GM12872 (cell line): Measurements from ENCODE around the gene SGK2.

Experiments used
- TF ChIP-seq, protein P1 (sequence below): IDR thresholded peaks from 3 replicates; pipeline ENCODE4 v1.5.1; 2011; ENCODE audit warnings: low read depth, mild to moderate bottlenecking, low read length, moderate library complexity; ENCODE audit not compliant: insufficient read depth

Gene SGK2

DNA sequence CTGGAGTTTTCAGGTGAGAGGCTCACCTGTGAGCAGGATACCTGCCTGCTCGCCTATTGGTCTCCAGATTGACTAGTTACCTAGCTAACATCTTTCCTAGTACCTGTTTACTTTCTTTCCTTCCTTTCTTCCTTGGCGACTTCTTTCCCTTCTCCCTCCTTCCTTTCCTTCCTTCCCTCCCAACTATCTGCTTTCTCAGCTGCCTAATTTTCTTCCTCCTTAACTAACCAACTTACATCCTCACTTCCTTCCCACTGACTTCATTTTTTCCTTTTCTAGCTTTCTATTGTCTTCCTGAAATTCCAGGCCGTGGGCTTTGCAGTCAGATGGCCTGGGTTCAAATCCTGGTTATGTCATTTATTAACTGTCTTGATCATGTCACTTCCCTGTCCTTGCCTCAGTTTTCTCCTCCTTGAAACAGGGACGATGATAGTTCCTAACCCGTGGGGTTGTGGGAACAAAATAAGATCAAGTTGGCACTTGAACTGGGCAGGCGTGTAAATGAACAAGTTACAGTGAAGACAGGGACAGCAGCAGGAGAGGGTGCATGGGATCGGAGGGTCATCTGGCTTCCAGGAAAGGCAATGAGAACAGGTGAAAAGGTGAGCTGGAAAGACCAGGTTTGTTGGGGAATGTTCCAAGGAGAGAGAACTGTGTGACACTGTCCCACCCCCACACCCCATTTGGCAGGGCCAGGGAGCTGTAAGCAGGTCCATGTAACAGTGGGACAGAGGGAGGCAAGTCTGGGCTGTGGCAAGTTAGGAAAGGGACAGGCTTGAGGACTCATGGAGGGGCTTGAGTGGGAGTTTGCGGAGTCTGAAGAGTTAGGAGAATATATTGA is 540 bp downstream of the SGK2 start:
- TF ChIP-seq, protein P1, sequence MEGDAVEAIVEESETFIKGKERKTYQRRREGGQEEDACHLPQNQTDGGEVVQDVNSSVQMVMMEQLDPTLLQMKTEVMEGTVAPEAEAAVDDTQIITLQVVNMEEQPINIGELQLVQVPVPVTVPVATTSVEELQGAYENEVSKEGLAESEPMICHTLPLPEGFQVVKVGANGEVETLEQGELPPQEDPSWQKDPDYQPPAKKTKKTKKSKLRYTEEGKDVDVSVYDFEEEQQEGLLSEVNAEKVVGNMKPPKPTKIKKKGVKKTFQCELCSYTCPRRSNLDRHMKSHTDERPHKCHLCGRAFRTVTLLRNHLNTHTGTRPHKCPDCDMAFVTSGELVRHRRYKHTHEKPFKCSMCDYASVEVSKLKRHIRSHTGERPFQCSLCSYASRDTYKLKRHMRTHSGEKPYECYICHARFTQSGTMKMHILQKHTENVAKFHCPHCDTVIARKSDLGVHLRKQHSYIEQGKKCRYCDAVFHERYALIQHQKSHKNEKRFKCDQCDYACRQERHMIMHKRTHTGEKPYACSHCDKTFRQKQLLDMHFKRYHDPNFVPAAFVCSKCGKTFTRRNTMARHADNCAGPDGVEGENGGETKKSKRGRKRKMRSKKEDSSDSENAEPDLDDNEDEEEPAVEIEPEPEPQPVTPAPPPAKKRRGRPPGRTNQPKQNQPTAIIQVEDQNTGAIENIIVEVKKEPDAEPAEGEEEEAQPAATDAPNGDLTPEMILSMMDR = no peak

DNA sequence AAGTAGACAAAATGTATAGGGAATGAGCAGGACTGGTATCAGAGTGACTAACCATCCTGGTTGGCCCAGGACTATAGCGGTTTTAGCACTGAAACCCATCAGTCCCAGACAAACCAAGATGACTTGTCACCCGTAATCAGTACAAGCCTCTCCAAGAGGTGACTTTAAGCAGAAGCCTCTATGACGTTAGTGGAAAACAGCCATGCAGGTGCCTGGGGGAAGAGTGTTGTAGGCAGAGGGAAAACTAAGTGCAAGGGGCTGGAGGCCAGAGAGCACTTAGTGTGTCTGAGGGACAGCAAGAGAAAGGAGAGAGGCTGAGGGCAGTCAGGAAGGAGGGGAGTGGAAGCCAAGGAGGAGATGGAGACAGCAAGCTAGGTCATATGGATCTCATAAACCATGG is 2.1 kb downstream of the SGK2 start:
- TF ChIP-seq, protein P1 = no peak

DNA sequence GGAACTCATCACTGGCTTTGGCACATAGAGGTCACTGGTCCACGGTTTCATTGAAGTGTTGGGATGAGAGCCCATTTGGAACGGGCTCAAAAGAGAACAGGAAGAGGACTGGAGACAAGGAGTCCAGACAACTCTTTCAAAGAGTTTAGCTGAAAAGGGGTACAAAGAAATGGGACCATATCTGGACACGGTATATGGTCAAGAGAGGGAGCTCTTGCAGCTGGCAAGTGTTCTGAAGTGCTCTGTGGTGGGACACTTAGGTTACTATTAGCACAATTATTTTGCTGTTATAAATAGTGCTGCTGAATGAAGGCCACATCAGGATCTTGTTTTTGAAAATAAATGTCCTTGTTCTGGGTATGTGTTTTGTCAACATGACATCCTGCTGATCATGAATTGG is 4.6 kb downstream of the SGK2 start:
- TF ChIP-seq, protein P1 = peak; percentile 40; the same call in 2 of the 3 replicates

DNA sequence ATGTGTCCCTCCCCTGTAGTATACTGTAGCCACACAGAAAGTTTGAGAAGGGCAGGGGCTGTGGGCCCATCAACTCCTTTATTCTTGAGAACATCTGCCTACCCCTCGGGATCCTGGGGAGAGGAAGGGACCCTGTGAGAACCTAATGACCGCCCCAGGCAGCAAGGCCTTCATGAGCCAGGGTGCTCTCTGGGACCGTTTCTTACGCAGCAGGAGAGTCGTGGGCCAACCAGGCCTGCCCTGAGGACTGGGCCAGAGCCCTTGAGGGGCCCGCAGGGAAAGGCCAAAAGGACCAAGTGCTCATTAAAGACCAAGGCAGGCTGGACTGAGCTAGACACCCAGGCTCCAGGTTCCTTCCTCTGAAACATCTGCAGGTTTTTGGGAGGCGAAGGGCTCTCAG is 5.2 kb downstream of the SGK2 start:
- TF ChIP-seq, protein P1 = no peak

DNA sequence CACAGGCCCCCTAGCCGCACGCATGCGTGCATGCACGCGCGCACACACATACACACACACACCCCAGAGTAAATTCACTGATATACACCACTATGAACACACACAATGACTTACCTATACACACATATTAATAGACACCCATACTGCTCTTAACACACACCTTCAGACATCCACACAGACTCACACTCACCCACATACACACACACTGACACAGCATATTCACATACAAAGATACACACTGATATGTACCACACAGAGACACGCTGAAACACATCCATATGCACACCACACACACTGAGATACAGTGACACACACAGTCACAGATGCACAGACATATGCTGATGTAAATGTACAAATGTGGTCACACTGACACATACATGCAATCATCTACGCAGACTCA is 5.6 kb downstream of the SGK2 start:
- TF ChIP-seq, protein P1 = no peak

DNA sequence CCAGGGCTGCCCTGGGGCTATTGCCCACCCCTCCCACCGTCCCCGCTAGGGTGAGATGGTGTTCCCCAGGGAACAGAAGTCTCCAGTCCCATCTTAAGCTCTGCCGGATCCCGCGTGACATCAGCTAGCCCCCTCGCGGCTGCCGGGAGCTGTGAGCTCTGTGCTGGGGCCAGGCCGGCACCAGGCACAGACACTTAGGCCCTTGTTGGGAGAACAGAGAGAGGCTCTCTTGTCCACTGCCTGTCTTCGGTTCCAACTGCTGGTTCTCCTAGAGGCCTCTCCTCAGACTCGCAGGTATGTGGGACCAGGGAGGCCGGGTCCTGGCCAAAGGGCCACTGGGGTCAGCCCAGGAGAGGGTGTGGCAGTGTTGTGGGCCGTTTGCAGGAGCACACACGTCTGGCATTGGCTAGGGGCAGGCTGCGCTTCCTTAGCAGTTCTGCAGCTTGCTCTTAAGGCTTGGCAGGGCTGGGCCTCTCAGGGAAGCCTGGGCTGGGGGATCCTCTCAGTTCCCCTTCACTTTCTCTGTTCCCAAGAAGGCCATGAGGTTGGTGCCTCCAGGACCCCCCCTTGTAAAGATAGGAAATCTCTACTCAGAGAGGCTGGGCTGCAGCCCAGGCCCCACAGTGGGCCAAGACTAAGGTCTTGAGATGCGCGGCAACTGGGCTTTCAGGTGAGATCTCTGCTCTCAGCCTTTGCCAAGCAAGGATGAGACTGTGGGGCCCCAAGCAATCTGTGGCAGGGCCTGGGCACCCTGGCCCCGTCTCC is 6.3 kb downstream of the SGK2 start:
- TF ChIP-seq, protein P1 = no peak

DNA sequence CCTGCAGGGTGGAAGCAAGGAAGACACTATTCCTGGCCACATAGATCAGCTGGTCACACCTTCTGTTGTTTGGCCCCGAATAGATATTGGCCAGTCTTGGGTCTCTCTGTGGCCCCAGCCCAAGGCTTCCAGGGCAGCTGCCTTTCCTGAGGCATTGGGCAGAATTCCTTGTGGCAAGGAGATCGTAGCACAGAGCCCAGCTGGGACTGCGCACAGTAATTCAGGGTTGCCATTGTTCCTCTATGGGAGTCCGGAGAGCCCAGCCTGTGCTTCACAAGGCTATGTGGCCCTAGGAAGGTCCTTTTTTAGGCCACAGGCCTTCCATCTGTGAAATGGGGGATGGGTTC is 6.9 kb downstream of the SGK2 start:
- TF ChIP-seq, protein P1 = no peak
